Neutrophil (primary cell): Measurements from ENCODE around the gene CD44.

Source experiments
- H3K27ac ChIP-seq: fragments of 200-600 bp; sonication (generic); 2 replicates; pipeline ENCODE4 v1.5.1; 2016; ENCODE audit warnings: mild to moderate bottlenecking, moderate library complexity
- H3K27me3 ChIP-seq: fragments of 200-600 bp; sonication (generic); 2 replicates; pipeline ENCODE4 v1.6.0; 2016; ENCODE audit warnings: mild to moderate bottlenecking
- H3K36me3 ChIP-seq: fragments of 200-600 bp; sonication (generic); 2 replicates; pipeline ENCODE4 v1.5.1; 2017
- H3K4me1 ChIP-seq, 2 experiments: fragments of 200-600 bp in 1 of 2; sonication (generic) in 1 of 2; 1 replicate in 1 of 2; 2 replicates in 1 of 2; pipeline versions ENCODE4 v1.5.1 to v1.6.1; 2013 to 2016; ENCODE audit warnings: low read depth in 1 of 2, low read length in 1 of 2, mild to moderate bottlenecking in 1 of 2, moderate library complexity in 1 of 2; ENCODE audit not compliant: control insufficient read depth in 1 of 2, insufficient read depth in 1 of 2
- H3K4me3 ChIP-seq, 2 experiments: fragments of 200-600 bp in 1 of 2; sonication (generic) in 1 of 2; 1 replicate in 1 of 2; 2 replicates in 1 of 2; pipeline ENCODE4 v1.5.1; 2013 to 2016; ENCODE audit warnings: low read depth in 1 of 2, low read length in 1 of 2, mild to moderate bottlenecking in 1 of 2, moderate library complexity in 1 of 2
- H3K9me3 ChIP-seq: fragments of 200-600 bp; sonication (generic); 2 replicates; pipeline ENCODE4 v1.5.1; 2016
- TF ChIP-seq, protein P1 (sequence below): fragments of 200-600 bp; sonication (generic); IDR thresholded peaks from 2 replicates; pipeline ENCODE4 v1.5.1; 2016; ENCODE audit warnings: antibody characterized with exemption

The CD44 gene

DNA sequence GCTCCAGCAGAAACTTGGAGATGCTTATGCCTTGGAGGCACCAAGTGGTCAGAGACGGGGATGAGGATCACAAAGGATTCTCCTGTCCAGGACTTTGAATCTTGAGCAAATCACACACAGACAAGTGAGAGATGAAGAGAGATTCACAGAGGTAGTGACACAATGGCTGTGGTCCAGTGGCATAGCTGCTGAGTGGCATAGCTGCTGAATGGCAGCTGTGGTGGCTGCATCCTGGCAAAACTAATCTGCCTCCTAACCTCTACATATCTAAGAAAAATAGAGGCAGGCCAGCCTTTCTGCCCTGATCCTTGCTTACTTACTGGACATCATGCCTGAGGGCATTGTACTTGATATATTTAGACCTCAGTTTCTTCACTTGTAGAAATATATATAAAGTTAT is 102.6 kb downstream of the CD44 start:
- Histone ChIP-seq H3K4me3 (no peak overlapping the region), H3K36me3 (no peaks in the 10 kb centered on the region), H3K4me1 (peaks cover 19 to 20% of the 10 kb centered on the region in 2 experiments), H3K27ac (no peak overlapping the region), H3K27me3 (no peaks in the 10 kb centered on the region), H3K9me3 (no peaks in the 10 kb centered on the region)
- TF ChIP-seq, protein P1, sequence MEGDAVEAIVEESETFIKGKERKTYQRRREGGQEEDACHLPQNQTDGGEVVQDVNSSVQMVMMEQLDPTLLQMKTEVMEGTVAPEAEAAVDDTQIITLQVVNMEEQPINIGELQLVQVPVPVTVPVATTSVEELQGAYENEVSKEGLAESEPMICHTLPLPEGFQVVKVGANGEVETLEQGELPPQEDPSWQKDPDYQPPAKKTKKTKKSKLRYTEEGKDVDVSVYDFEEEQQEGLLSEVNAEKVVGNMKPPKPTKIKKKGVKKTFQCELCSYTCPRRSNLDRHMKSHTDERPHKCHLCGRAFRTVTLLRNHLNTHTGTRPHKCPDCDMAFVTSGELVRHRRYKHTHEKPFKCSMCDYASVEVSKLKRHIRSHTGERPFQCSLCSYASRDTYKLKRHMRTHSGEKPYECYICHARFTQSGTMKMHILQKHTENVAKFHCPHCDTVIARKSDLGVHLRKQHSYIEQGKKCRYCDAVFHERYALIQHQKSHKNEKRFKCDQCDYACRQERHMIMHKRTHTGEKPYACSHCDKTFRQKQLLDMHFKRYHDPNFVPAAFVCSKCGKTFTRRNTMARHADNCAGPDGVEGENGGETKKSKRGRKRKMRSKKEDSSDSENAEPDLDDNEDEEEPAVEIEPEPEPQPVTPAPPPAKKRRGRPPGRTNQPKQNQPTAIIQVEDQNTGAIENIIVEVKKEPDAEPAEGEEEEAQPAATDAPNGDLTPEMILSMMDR, result no peak

DNA sequence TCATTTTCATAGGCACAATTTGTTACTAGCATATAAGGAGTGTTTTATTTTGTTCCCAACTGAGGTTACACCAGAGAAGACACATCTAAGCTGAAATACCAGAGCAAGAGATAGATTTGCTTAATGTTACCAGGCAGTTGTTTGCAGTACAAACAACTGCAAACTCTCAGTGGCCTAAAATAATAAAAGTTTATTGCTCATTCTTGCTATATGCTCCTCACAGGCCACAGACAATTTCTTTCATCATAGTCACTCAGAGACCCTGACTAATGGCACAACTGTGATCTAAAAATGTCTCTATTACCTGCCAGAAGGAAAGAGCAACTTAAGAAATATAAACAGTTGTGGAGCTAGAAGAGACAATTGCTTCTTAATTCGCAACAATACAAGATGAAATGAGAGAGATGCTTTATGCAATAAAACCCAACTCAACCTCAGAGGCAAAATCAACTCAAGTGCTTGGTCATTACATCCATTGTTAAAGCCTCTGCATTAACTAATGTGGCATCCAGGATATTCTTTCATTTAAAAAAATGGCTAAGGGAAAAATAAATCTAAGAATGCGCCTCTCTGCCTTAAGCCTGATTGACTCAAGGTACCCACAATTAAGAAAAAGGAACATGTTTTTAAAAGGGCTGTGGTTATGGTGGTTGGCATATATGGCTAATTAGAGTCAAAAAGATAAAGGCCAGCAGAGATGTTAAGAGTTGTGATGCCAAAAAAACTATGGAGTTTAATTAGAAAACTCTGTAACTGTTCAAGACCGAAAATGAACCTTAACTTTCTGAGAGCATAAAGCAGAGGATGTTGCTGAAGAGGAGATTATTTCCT is 103.7 kb downstream of the CD44 start:
- H3K4me1 ChIP-seq, result peaks cover 8 to 12% of the 10 kb centered on the region in 2 experiments
- TF ChIP-seq, protein P1, result no peak
- no peaks in the 10 kb centered on the region for H3K9me3 ChIP-seq
- no peaks in the 10 kb centered on the region for H3K27me3 ChIP-seq
- no peak overlapping the region for H3K27ac ChIP-seq
- no peak overlapping the region for H3K4me3 ChIP-seq
- H3K36me3 ChIP-seq, result no peaks in the 10 kb centered on the region

DNA sequence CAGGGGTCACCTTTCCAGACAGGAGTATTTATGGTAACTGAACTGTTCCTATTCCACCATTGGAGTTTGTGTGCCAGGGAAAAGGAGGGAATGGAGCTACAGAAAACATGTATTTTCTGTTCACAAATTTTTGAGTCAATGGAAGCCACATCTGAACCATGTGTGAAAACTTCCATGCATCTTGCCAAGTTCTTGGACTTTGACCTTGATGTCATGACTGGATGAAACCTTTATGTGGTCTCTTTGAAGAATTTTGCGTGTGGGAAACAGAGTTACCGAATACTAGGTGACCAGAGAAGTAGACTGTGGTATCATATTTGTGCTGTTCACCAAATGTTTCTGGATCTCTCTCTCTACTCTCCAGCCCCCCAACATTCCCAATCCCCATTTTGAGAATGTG is 104.8 kb downstream of the CD44 start:
- H3K27ac ChIP-seq, result no peak overlapping the region
- H3K4me1 ChIP-seq, result peaks cover 0 to 3% of the 10 kb centered on the region in 2 experiments
- no peaks in the 10 kb centered on the region for H3K27me3 ChIP-seq
- H3K4me3 ChIP-seq, result no peak overlapping the region
- no peaks in the 10 kb centered on the region for H3K9me3 ChIP-seq
- TF ChIP-seq, protein P1, result no peak
- no peaks in the 10 kb centered on the region for H3K36me3 ChIP-seq

DNA sequence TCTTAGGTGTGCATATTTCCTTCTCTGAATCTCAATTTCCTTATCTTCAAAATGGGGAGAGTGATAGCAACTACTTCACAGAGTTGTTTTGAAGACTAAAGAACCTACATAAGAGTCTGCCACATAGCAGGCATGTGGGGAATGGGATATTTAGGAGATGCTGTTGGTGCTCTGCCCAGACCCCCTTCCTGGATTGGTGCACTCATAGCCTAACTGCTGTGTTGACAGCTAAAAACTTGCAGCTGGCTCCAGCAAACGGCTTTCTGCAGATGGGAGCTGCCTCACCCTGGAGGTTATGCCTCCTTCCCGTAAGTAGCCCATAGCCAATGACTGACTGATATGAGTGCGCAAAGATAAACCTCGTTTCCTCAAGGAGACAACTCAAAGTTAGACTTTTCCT is 106.1 kb downstream of the CD44 start:
- H3K4me1 ChIP-seq, result no peaks in the 10 kb centered on the region

DNA sequence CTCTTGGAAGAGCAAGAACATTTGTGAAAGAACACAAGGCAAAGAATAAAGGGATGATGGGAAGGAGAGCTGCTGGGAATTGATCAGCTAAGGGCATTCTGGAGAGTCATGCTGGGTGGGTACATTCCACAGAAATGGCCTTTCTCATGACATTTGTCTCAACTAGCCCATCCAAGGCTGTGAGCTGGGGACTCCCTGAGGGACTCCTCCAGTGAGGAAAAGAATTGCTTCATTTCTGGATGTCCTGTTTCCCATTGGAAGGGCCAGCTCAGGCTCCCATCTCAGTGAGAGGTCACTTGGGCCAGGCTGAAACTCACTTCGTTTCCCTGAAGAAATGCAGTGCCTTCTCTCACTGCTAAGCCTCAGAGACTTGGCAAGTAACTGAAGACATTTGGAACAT is 106.8 kb downstream of the CD44 start:
- Histone ChIP-seq H3K4me1 (peaks cover 5 to 7% of the 10 kb centered on the region in 2 experiments), H3K36me3 (no peaks in the 10 kb centered on the region), H3K9me3 (no peaks in the 10 kb centered on the region), H3K27me3 (no peaks in the 10 kb centered on the region), H3K27ac (no peak overlapping the region), H3K4me3 (no peak overlapping the region)
- TF ChIP-seq, protein P1, result no peak

More for the DNA sequence above, 106.1 kb downstream of the CD44 start:
- H3K36me3 ChIP-seq, result no peaks in the 10 kb centered on the region
- H3K27me3 ChIP-seq, result no peaks in the 10 kb centered on the region
- no peak overlapping the region for H3K27ac ChIP-seq
- no peak overlapping the region for H3K4me3 ChIP-seq
- TF ChIP-seq, protein P1, result no peak
- no peaks in the 10 kb centered on the region for H3K9me3 ChIP-seq
